CD4-positive, alpha-beta T cell treated with Interleukin-17A for 4 hours (primary cell): ENCODE results near the gene RNF144B.

Experiments
- DNase-seq: peaks from one replicate; pipeline ENCODE4 v3.0.0-alpha.2; 2020; ENCODE audit warnings: mixed read lengths

The RNF144B gene

DNA sequence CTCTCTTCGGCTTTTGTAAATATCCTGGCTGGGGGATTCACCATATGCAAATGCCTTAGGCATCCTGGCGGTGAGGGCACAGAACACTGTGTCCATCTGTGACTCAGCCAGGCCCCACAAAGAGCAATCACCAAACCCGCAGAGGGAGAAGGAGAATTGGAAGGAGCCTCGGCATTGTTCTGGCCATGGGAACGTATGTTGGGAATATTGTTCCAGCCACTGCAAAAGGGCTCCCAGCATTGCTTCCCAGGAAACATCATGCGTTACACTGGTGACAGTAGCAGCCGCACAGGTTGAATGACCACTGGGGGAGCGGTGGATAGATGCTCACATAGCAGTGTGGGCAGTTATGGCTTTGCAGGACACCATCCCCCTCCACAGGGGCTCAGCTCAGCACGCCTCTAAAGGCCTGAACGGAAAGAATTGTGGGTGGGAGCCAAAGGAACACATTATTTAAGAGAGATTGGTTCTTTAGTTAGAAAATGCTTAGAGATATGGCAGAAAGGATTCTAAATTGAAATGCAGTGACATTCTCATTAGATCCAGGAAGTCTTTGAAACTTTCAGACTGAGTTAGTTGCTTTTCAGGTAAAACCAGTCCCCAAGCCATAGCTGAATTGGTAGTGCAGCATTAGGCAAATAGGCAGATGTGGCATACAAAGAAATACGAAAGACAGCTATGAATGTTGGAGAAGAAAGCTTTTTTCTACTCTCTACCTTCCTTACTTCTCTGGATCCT, 104.3 kb downstream of the RNF144B start:
- no peak for DNase-seq

DNA sequence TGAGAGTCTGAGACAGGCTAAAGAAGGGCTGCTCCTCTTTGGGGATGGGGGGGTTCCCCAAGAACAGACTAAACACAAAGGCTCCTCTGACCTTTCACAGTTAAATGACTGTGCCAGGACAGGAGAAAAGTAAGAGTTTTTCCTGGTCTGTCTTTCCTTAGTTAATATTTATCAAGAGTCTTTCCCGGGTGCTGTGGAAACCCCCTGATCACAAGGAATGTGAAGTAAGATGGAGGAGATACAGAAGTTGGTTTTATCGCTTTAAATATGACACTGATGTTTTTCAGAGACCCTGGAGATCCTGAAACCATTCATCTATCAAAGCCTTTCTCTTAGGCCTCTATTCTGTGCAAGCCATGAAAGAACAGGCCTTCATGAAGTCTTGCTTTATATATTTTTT, 105.8 kb downstream of the RNF144B start:
- no peak for DNase-seq

DNA sequence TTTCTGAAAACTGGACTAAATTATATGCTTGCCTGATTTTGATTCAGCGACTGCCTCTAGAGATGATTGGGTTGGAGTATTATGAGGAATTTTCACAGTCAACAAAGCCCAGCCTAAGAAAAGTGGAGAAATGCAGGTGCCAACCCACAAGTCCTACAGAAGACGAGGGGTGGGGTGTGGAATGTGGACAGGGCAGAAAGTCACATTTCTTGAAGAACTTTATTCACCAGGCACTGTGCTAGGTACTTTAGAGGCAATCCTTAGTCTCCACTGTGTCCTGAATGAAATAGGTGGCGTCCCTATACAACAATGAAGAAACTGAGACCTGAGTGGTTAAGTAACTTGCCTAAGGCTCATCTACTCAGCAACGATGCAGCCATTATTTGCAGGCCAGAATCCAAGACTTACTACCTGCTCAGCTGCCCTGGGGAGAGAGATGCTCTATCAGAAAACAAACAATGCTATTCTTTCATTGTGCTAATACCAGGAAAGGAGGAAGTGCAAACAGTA, 106.3 kb downstream of the RNF144B start:
- no peak for DNase-seq

DNA sequence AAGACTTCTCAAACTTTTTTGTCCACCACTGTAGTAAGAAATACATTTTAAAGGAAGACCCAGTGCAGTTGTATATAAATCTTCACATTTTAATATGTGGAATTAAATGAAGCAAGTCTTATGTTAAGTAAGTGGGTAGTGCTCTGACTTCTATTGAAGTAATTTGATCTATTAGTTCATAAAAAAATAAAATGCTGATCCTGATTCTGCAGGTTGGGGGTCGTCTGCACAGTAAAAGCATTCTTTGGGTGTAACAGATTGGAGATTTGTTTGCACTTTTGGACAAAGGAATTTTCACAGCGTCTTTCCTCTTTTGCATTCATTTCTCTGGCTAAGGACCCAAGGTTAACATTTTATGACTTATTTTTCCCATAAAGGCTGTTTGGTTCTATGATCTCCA, 106.8 kb downstream of the RNF144B start:
- no peak for DNase-seq

DNA sequence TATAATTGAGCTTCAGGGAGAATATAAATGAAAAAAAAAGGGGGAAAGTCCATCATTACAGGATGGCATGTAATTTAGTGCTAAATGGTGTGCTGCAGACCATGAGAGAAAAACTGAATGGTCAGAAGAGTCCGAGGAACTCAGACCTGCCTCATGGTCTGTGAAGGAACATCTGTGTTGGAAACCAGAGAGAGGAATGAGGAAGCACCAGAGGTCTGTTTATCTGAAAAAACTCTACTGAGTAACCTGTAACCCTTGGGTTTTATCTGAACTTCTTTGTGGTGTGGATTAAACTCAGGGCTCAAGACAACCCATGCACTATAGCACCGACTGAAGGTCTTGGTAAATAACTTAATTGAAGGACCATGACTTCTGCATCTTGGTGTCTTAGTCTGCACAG, 108.1 kb downstream of the RNF144B start:
- DNase-seq: no peak

DNA sequence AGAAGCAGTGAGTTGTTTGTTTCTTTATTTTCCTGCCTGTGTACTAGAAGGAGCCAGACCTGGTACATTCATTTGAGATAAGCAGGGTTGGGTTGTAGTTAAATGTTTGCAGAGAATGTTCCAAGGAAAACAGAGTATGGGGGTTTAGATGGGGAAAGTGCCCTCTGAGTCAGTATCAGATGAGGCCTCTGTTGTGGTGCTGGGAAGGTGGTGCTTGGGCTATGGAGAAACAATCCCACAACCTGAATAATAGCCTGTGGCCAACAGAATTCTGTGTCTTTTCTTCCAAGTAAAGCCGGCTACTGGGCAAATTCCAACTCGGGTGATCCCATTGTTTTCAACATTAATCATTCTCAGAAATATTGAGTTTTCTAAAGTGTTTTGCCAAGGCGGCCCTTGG, 109.3 kb downstream of the RNF144B start:
- DNase-seq: no peak

DNA sequence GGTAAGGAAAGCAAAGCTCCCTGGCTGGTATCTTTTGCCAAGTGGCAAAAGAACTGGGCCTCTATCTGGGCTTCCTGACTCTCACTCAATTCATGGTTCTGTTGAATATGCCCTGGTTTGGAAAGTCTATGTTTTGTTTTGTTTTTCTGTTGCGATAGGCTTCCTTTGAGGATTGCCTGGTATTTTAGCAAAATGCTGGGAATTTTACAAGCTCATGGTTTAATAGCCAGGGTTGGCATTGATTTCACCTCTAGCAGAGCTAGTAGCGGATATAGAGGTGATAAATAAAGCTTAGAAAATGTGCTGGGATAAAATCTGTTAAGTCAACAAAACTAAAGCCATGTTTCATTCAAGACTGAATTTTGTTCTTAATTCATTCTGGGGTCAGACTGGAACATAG, 109.9 kb downstream of the RNF144B start:
- no peak for DNase-seq

DNA sequence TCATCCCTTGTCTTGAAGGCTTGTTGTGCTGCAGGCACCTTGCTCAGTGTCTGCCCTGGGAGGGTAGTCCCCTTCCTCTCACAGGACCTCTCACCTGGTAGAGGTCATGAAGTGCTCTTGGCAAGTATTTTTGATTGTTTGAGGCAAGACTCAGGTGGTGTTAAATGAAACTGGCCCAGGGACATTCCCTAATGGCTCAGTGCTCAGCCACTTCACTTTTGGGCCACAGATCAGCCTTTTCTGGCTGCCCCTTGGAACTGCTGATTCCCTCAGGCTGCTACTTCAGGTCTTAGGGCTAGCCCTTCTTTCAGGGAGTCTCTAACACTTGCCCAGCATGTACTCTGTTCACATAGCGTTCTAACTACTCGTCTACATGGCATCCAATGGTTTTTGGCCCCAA, 111.3 kb downstream of the RNF144B start:
- no peak for DNase-seq

DNA sequence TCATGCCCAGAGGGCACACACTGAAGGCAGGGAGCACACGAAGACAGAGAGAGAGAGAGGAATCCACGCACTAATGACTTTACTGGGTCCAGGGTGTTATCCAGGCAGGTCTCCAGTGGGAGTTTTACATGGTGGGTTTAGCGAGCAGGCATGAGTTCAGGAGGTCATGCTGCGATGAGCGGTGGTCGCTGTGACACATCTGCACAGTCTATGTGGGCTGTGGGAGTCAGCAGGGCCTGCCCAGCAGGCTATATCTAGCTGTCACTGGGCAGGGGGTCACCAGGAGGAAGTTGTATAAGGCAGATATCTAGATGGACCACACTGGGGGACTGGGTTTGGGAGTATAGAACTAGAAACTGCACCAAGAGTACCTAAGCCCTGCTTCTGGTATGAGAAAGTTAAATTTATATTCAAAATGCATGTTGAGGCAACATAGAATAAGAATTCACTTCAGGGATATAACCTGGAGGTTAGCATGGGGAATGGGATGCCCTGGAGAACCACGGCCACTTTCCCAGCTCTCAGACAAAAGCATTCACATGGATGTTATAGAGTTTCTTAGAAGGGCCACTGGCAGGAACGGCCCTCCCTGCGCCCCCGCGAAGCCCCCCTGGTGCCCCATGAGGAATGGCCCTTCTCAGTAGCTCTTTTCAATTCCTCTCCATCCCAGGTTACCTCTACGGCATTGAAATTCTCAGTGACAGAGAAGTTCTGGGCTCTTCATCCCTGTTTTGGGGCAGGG, 113.9 kb downstream of the RNF144B start:
- no peak for DNase-seq

DNA sequence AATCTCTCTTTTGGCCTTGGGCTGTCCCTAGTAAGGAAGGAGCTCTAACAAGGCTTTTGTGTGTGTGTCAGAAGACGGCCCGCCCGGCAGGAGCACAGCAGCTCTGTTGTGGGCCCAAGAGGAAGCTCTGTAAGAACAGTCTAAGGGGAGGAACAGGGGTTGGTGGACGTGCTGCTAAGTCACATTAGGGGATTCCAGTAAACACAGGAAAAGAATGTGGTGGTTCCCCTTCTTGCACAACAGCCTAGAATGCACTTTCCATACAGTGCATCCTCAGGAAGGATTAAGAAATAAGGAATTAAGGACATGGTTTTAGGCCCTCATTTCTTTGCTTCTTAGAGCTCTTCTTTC, 114.5 kb downstream of the RNF144B start:
- no peak for DNase-seq

DNA sequence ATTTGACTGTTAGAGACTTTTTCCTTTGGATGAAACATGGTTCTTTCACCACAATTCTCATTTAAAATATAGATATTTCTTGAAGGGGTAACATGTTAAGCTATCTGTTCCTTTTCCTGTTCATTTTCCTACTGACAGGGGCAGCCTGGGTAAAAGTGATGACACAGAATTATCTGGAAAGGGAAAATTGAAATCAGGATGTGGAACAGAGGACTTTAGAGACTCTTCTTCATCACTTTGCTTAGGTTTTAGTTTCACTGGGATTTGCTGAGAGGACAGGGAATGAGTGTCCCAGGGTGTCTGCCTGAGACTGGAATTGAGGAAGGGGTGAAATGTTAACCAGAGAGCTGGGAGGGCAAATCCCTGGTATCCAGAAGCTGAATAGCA, 116.0 kb downstream of the RNF144B start:
- no peak for DNase-seq

DNA sequence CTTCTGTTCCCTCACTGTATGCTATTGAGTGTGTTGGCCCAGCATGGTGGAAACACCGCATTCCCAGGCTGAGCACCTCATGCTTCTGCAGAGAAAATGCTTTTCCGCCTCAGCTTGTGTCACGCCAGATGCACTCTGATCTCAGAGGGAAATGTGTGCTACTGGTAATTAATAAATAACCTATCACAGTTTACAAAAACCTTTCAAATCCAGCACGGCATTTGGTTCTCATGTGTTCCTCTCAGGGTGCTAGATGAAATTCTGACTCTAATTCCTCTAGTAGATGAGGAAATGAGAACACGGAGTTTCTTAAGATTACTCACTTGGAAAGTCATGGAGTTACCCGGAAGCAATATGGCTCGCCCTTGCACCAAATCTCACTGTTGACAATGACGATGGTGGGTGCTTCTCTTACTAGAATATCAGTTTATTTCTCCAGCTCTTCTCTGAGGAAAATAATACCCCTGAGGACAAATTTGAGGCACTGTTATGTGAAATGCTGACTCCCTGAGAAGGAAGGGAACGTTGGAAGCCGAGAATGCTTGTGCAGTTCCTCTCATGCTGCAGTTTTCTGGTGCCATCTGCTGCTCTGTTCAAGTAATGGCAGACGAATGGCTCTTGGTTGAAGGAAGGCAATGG, 116.6 kb downstream of the RNF144B start:
- DNase-seq: peak; percentile 49

DNA sequence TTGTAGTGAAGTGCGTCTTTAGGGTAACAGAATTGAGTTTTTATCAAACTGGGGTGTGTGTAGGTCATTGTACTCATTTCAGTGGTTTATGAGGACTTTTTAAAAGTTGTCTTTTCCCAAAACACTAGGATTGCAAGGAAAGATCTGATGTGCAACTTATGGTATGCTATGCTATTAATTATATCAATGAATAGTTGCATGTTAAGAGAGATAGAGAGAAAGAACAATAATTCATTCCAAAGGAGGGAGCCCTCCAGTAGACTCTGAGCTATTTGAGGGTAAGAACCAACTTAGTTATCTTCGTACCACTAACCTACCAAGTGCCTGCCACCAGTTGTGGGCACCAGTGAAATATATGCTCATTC, 117.1 kb downstream of the RNF144B start:
- no peak for DNase-seq

DNA sequence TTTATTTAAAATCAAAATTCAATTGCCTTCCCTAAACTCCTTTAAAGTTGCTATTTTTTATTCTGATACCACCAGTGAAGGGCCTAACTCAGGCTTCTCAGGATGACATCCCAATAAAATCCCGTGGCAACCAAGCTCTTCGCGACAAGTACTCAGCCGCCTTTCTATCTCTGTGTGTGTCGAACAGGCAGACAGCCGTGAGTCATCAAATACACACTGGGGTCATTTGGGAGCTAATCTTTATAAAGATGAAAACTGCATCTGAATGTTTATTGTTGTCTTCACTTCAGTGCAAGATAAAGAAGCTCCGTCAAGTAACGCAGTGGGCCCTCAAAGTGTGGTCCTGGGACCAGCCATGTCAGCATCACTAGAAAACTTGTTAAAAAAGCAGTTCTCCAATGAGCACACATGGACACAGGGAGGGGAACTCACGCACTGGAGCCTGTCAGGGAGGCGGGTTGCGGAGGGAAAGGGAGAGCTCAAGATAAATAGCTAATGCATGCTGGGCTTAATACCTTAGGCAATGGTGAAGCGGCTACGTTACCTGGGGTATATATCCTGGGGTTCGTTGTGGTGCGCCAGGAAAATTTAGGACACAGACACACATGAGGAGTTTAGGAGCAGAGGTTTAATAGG, 119.3 kb downstream of the RNF144B start:
- DNase-seq: no peak

DNA sequence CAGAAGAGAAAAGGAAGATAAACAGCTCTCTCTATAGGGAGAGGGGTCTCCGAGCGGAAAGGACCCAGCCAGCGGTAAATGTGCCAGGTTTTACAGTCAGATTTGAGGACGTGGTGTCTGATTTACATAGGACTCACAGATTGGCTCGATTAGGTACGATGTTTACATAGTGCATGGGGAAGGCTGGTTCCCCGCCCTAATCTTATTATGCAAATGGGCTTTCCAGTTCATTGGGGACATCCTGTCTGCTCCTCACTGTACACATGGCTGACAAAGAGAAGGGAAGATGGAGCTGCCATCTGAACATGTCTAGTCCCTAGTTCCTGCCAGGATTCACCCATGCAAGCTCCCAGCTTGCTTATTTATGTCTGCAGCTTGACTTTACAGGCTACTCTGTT, 119.9 kb downstream of the RNF144B start:
- no peak for DNase-seq

DNA sequence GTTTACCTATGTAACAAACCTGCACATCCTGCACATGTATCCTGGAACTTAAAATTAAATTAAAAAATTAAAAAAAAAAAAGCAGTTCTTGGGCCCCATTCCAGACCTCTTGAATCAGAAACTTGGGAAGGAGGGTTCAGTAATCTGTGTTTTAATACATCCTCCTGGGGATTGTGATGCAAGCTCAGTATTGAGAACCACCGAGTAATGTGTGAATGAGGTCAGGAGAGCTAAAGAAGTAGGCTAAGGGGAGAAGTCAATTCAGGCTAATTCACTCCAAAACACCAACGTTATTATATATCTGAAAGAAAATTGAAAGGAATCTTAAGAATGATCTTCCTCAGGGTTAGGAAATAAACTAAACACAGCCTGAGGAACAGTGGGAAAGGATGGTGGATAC, 120.4 kb downstream of the RNF144B start:
- DNase-seq: no peak

DNA sequence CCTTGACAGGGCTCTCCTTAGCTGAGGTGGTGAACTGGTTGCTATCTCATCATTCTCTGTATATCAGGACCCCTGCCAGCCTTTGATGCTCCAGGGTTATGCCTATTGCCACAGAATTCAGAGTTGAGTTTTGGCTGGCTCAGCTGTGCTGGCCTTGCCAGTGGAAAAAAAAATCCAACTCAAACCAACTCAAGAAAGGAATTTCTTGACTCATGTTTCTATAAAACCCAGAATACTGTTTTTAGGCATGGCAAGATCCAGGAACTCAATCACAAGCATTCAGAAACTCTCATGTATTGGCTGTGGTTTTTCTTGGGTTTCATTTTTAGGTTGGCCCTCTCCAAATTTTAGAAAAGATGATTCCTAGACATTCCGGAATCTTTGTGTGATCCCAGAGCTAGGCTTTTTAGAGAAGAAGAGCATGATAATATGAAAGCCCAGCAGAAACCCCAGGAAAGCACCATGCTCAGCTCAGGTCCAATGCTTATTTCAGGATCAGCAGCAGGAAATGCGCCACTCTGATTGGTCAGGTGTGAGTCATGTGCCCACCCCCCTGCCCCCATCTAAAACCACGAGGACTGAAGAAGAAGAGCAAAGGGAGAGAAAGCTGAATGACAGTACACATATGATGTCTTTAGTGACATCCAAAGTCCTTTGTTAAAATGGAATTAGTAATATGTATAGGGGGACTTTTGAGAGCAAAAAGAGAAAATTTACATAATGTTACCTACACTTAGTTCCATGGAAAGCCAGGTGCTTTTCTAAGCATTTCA, 122.9 kb downstream of the RNF144B start:
- no peak for DNase-seq

DNA sequence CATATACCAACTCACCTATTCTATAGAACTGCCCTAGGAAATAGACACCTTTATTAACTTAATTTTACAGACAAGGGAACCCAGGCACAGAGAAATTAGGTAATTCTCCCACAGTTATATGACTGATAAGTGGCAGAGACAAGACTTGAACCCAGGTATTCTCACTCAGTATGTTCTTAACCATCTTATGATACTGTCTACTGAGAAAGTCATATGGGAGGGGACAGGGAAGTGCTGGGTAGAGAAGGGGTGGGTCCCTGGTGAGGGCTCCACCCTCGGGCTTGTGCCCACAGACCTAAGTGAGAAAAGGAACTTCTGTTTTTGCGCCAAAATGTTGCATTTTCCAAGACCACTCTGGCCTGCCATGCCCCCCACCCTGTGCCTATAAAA, 123.5 kb downstream of the RNF144B start:
- no peak for DNase-seq

DNA sequence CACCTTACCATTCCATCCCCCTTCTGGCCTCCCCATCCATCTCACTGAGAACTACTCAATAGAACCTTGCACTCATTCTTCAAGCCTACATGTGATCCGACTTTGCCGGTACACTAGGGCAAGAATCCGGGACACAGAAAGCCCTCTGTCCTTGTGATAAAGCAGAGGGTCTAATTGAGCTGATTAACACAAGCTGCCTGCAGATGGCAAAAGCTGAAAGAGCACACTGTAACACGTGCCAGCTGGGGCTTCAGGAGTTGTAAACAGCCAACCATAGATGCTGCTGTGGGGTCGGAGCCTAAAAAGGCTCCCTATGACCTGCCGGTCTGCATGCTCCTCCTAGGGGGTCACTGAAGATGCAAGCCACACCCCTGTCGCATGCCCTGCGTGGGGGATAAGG, 124.1 kb downstream of the RNF144B start:
- no peak for DNase-seq

DNA sequence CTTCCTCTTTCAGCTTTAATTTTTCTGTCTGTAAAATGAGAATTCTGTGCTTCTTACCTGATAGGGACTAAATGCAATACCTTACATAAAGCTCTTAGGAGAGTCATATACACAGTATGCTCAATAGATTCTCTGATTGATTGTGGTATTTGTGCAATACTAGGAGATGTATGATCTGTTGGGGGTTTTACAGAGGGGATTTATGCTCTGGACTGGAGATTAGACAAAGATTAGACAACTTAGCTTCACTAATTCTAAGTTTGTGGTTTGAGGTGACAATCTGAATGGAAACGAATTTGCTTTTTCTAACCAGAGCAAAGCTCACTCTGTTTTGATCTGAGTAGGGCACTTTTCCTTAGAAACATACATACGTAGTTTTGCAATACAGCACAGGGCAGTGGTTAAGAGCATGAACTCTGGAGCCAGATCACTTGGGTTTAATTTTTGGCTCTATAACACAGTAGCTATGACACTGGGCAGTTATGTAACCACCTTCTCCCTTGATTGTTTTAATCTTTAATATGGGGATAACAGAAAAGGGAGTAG, 126.2 kb downstream of the RNF144B start:
- DNase-seq: no peak

DNA sequence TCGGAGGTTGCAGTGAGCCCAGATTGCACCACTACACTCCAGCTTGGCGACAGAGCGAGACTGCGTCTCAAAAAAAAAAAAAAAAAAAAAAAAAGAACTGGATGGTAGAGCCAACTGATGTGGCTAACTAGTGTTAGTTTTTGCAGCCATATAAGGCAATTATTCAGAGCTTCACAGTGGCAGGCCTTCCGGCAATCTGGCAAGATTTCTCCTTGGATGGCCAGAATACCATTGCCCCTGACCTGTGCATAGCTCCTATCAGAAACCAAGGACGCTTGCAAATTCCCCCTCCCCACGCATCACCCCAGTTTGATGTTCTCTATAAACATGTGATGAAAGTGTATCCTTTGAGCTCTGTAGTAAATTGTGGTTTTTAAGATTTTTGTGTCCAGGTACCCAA, 127.0 kb downstream of the RNF144B start:
- DNase-seq: no peak

DNA sequence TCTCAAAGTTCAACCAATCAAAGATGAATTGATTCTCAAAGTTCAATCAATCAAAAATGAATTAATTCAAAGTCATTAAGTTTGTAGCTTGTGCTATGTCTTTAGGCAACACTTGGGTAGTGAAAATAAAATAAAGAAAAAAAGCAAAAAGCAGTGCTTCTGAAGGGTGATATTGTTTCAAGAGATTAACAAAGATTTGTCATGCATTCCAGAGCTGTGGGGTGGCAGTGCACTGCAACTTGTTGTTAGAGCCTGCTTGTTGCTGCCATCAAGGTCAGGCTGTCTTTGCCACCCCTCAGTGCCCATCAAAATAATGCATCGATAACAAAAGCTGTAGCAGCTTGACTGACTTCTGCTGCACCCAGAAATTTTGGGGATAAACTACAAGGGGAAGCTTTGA, 128.6 kb downstream of the RNF144B start:
- no peak for DNase-seq
